Activated CD8-positive, alpha-beta memory T cell treated with anti-CD3 and anti-CD28 coated beads for 4 hours (primary cell): ENCODE measurements around the gene DTNBP1.

Experiments used
- DNase-seq, 2 donors: peaks; one replicate each; pipeline ENCODE4 v3.0.0-alpha.2; 2020; ENCODE audit warnings: low read depth in 2 of 2

The DTNBP1 gene

GRCh38 chr6:15533379-15534026, 129.3 kb downstream of the DTNBP1 start:
- DNase-seq, result no peak

DNA sequence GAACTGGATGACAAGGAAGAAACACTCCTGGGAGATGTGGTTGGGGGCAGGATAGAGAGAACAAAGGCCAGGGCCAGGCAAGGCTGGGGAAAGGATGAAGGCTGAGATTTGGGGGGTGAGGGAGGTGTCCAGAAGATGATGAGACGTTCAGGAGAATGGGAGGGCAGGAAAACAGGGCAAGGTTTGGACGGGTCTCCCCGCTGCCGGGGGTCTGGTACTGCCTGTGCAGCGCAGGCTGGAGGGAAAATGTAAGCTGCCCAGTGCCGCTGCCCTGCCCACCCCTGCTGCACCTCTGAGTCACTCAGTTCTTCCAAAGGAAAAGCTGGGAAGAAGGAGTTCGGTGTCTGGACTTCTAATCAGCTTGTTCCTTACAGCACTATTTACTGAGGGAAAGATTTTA, 130.9 kb downstream of the DTNBP1 start:
- DNase-seq, result no peak

- DNase-seq, result no peak
Measured at GRCh38 chr6:15530411-15530810, 132.4 kb downstream of the DTNBP1 start.

- DNase-seq, result no peak
Measured at GRCh38 chr6:15528870-15529269, 134.0 kb downstream of the DTNBP1 start.

- no peak for DNase-seq
Measured at GRCh38 chr6:15527838-15528617, 134.8 kb downstream of the DTNBP1 start.

DNA sequence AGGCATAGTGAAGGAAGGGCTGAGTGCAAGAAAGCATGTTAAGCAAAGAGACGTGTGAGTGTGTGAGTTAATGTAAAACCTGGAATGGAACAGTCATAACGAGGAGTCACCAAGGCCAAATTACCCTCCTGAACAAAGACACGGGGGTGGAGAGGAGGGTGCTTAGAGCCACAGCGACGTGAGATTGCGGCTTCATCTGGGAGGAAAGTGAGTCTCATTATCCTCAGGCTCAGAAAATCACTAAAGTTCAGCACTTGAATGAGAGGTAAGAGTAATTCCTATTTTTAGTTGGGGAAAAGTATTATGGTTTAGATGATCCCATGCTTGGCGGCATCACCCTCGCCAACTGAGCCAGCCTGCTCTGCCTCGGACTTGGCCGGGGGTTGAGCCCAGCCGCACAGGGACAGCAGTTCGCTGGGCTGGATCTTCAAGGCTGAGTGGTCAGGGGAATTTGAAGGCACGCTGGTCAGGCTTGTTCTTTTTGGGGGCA, 136.6 kb downstream of the DTNBP1 start:
- DNase-seq, result no peak

GRCh38 chr6:15524861-15525401, 137.9 kb downstream of the DTNBP1 start:
- DNase-seq, result no peak

DNA sequence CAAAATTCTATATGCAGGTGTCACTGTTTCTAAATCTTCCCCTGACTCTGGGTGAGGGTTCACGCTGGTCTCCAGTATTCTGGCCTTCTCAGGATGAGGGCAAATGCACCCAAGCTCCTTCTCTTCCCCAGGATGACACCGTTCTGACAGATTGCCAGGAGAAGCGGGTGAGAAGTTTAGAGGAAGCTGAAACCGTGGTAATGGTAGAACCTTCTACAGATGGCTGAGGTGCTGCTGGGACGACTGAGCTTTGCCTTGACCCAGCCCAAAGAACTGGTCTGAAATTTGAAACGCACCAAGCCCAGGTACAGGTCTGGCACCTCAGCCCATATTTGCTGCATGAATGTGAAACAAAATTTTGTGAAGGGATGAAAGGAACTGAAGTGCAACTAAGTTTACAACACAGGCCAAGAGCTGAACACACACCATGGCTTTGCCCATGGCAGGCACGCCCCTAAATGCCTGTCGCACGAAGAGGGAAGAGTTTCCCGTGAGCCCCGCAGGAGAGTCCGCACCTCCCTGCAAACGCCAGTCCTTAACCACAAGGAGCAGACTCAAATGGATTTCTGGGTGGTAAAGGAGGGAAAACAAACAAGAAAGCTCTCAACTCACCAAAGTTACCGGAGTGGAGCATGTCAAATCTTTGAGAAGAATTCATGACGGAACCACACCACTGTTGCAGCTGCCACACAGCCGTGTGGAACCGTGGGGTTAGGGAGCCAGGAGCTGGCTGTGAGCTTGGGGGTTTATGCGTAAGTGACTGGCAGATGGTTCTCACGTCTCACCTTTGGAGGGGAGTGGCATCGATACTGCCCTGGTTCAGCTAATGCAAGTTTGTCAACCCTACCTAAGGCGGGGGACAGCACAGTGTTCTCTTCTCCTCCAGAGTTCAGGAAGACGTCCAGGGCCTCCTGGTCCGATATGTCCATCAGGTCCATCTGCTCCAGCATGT, 138.9 kb downstream of the DTNBP1 start:
- DNase-seq, result no peak

GRCh38 chr6:15522856-15523529, 139.8 kb downstream of the DTNBP1 start:
- no peak for DNase-seq

DNA sequence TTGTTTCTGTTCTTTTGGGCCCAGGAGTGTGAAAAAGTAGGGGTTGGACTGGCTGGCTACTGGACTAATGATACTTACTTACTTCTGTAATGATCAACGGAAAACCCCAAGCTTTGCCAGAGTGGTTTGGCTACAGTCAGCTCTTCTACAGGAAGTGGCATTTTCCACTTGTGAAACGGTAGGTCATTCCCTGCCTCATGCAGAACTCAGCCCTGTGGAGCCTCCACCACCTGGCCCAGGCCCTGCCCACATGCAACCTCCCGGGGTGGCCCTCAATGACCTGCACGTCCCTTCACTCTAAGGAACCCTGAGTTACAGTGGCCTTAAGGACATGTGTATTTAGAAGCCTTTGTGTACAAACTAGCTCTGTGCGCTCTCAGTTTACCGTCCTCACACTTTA, 140.4 kb downstream of the DTNBP1 start:
- DNase-seq, result no peak

DNA sequence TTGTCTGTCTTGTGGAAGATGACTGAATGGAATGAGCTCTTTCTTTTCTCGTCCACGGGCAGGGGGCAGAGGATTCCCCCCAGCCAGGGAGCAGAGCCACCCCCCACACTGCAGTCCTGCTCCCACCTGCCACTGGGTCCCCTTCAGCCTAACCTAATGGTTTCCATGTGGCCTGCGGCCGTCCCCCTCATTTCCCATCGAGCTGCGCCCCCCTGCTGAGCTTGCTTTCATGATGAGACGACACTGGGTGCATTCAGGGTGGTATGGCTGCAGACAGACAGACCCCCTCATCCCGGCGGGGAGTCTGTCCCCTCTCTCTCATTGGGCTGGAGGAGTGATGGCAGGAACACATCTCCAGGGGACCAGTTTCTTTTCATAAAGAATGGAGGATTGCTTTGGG, 140.8 kb downstream of the DTNBP1 start:
- no peak for DNase-seq

DNA sequence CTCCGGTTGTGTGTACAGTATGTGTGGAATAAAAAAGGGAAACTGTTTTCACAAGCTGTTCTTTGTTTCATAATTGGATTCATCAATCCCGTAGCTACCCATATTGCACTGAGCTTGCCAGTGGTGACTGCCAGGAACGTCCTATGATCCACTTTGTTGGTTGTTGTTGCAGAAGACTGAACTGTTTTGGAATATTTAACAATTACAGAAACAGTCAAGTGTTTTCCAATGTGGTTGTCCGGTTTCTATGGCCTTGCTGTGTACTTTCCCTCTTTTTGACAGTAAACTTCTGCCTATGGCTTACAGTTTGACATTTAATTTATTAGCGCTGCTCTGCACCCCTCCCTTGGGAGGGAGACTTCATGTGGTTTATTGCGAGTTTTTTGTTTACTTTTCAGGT, 141.2 kb downstream of the DTNBP1 start:
- DNase-seq, result no peak

DNA sequence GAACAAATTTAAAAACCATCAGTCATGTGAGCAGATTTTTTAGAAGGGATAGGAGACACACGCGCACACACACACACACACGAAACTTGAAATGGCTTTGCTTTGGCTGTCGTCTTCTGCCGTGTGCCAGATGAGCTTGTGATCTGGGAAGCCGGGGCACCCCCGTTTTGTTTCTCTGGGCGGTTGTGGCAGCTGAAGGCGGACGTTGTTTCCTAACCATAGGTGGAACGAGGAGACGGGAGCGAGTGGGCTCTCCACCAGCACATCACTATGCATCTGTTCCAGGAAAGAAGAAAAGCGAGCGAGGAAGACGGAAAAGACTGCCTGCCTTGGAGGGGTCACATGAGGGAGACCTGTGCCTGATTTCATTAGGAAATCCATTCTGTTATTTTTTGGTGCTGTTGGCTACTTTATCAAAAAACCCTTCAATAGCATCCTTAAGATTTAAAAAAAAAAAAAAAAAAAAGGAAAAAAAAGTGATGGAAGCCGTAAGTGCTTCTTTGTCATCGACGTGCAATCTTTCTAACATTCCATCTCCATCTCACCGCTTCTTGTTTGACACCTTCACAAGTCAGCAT, 142.1 kb downstream of the DTNBP1 start:
- no peak for DNase-seq

- no peak for DNase-seq
Measured at GRCh38 chr6:15519681-15520080, 143.1 kb downstream of the DTNBP1 start.

DNA sequence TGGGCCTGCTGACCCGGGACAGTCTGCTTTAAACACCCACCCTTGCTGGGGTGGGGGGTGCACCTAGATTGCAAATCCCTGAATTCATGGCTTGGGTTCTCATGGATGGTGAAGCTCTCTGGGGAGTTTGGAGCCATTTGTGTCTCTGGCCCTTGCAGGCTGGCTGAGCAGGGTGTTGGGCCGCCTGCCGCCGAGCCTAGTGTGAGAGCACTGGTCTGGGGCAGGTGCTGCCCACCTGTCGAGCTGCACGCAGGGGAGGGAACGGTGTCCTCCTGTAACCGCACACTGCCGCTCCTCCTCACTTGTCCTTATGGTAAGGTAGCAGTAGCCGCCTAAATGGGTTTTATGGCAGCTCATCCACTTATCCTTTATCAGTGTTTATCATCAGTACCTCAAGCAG, 143.9 kb downstream of the DTNBP1 start:
- no peak for DNase-seq

DNA sequence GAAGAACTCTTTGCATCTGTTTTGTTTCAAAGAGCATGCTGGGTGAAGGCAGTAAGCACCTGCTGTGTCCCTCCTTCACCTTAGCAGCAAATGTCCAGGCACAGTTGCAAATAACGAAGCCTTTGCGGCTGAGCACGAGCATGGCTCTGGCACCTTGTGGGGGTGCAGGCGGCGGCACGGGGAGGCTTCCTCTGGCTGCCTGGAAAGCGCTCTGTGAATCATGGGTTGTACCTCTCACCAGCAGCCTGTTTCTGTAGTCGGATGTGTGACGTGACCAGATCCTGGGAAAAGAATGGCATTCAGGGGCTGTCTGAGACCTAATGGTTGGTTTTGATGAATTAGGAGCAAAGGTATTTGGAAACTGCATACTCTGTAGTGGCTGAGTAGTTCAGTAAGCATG, 144.8 kb downstream of the DTNBP1 start:
- DNase-seq, result no peak

GRCh38 chr6:15517600-15517999, 145.2 kb downstream of the DTNBP1 start:
- no peak for DNase-seq

- DNase-seq, result no peak
Measured at GRCh38 chr6:15516923-15517560, 145.8 kb downstream of the DTNBP1 start.

GRCh38 chr6:15516378-15516777, 146.4 kb downstream of the DTNBP1 start:
- DNase-seq, result no peak

- no peak for DNase-seq
Measured at GRCh38 chr6:15515660-15516375, 147.0 kb downstream of the DTNBP1 start.
